ENCODE measurements around the gene DHX15.

Gene DHX15

GRCh38 chr4:24496597-24496996 is 87.8 kb downstream of the DHX15 start:
- Histone ChIP-seq H3K79me2 (ENCODE audit: insufficient read depth, low read length) (no peaks in the 10 kb centered on the region), H4K20me1 (ENCODE audit: insufficient read depth, low read length, poor library complexity, severe bottlenecking) (no peaks in the 10 kb centered on the region), H3F3A (ENCODE audit: low read depth) (no peaks in the 10 kb centered on the region), H3K9me3 (ENCODE audit: insufficient read depth, low read depth, low read length) (no peaks in the 10 kb centered on the region), H3K4me3 (ENCODE audit: low read length, poor library complexity, severe bottlenecking) (no peak overlapping the region), H2AFZ (ENCODE audit: low read length) (no peak overlapping the region), H3K27me3 (ENCODE audit: insufficient read depth, low read length, poor library complexity, severe bottlenecking) (no peaks in the 10 kb centered on the region), H3K4me1 (ENCODE audit: insufficient read depth, low read length, poor library complexity, severe bottlenecking) (no peaks in the 10 kb centered on the region), H3K36me3 (ENCODE audit: insufficient read depth, low read length) (no peaks in the 10 kb centered on the region), H3K9me2 (replicated peaks; ENCODE audit: low read depth, low read length) (no peaks in the 10 kb centered on the region), H3K9ac (ENCODE audit: low read depth, low read length, poor library complexity, severe bottlenecking) (no peak overlapping the region), H3K4me2 (ENCODE audit: low read depth, low read length, poor library complexity, severe bottlenecking) (no peak overlapping the region)
- TF ChIP-seq CTCF (conservative IDR thresholded peaks at IDR 0.05; ENCODE audit: low read length) = no peak
- TF ChIP-seq EZH2phosphoT487 (IDR thresholded peaks at IDR 0.05; ENCODE audit: borderline replicate concordance) = no peak

- H3K79me2 ChIP-seq (ENCODE audit: insufficient read depth, low read length) = no peaks in the 10 kb centered on the region
- no peak overlapping the region for H3K4me3 ChIP-seq (ENCODE audit: low read length, poor library complexity, severe bottlenecking)
- no peaks in the 10 kb centered on the region for H3K4me1 ChIP-seq (ENCODE audit: insufficient read depth, low read length, poor library complexity, severe bottlenecking)
- no peak overlapping the region for H2AFZ ChIP-seq (ENCODE audit: low read length)
- no peaks in the 10 kb centered on the region for H3K9me3 ChIP-seq (ENCODE audit: insufficient read depth, low read depth, low read length)
- H3K9me2 ChIP-seq (replicated peaks; ENCODE audit: low read depth, low read length) = no peaks in the 10 kb centered on the region
- H3K36me3 ChIP-seq (ENCODE audit: insufficient read depth, low read length) = no peaks in the 10 kb centered on the region
- no peaks in the 10 kb centered on the region for H3F3A ChIP-seq (ENCODE audit: low read depth)
- H3K27me3 ChIP-seq (ENCODE audit: insufficient read depth, low read length, poor library complexity, severe bottlenecking) = no peaks in the 10 kb centered on the region
- no peak overlapping the region for H3K9ac ChIP-seq (ENCODE audit: low read depth, low read length, poor library complexity, severe bottlenecking)
- TF ChIP-seq CTCF (conservative IDR thresholded peaks at IDR 0.05; ENCODE audit: low read length) = no peak
- no peak for TF ChIP-seq EZH2phosphoT487 (IDR thresholded peaks at IDR 0.05; ENCODE audit: borderline replicate concordance)
- no peak overlapping the region for H3K4me2 ChIP-seq (ENCODE audit: low read depth, low read length, poor library complexity, severe bottlenecking)
- no peaks in the 10 kb centered on the region for H4K20me1 ChIP-seq (ENCODE audit: insufficient read depth, low read length, poor library complexity, severe bottlenecking)
Measured at GRCh38 chr4:24495388-24495787, 89.0 kb downstream of the DHX15 start.

DNA sequence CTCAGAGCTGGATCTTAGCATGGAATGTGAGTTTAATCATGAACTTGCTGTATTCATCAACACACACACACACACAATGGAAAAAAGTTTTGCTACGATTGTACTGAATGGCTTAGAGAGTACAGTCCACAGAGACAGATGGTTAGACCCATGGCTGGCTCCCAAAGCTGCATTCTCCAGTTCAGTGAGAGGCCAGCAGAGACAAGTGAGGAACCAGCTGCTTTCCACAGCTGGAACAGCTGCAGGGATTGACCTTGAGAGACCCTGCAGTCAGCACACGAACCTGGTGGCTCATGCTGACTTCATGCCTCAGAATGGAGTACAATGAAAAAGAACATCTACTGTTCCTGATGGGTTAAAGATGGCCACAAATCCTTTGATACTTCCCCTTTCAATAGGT is 94.5 kb downstream of the DHX15 start:
- no peaks in the 10 kb centered on the region for H3K9me2 ChIP-seq (replicated peaks; ENCODE audit: low read depth, low read length)
- no peaks in the 10 kb centered on the region for H4K20me1 ChIP-seq (ENCODE audit: insufficient read depth, low read length, poor library complexity, severe bottlenecking)
- H2AFZ ChIP-seq (ENCODE audit: low read length) = no peak overlapping the region
- no peaks in the 10 kb centered on the region for H3K9me3 ChIP-seq (ENCODE audit: insufficient read depth, low read depth, low read length)
- H3K4me1 ChIP-seq (ENCODE audit: insufficient read depth, low read length, poor library complexity, severe bottlenecking) = no peaks in the 10 kb centered on the region
- no peak for TF ChIP-seq EZH2phosphoT487 (IDR thresholded peaks at IDR 0.05; ENCODE audit: borderline replicate concordance)
- no peak for TF ChIP-seq CTCF (conservative IDR thresholded peaks at IDR 0.05; ENCODE audit: low read length)
- H3K4me3 ChIP-seq (ENCODE audit: low read length, poor library complexity, severe bottlenecking) = no peak overlapping the region
- no peak overlapping the region for H3K4me2 ChIP-seq (ENCODE audit: low read depth, low read length, poor library complexity, severe bottlenecking)
- no peaks in the 10 kb centered on the region for H3F3A ChIP-seq (ENCODE audit: low read depth)
- no peaks in the 10 kb centered on the region for H3K27me3 ChIP-seq (ENCODE audit: insufficient read depth, low read length, poor library complexity, severe bottlenecking)
- H3K9ac ChIP-seq (ENCODE audit: low read depth, low read length, poor library complexity, severe bottlenecking) = no peak overlapping the region
- no peaks in the 10 kb centered on the region for H3K36me3 ChIP-seq (ENCODE audit: insufficient read depth, low read length)
- H3K79me2 ChIP-seq (ENCODE audit: insufficient read depth, low read length) = no peaks in the 10 kb centered on the region

Data from Loucy (cell line).